H1 (cell line): ENCODE measurements around the gene FCAR.

Experiments used
- FOSL1 ChIP-seq: IDR thresholded peaks from 2 replicates; pipeline ENCODE4 v1.6.1; 2011; ENCODE audit warnings: mild to moderate bottlenecking, low read depth, low read length, moderate library complexity; ENCODE audit not compliant: insufficient read depth
- POLR2AphosphoS5 ChIP-seq: IDR thresholded peaks from 2 replicates; pipeline ENCODE4 v1.6.1; 2011; ENCODE audit warnings: low read depth, low read length
- RFX5 ChIP-seq: IDR thresholded peaks from 2 replicates; pipeline ENCODE4 v1.6.1; 2011; ENCODE audit warnings: low read depth, low read length, improper control_type of control experiment, borderline replicate concordance

DNA sequence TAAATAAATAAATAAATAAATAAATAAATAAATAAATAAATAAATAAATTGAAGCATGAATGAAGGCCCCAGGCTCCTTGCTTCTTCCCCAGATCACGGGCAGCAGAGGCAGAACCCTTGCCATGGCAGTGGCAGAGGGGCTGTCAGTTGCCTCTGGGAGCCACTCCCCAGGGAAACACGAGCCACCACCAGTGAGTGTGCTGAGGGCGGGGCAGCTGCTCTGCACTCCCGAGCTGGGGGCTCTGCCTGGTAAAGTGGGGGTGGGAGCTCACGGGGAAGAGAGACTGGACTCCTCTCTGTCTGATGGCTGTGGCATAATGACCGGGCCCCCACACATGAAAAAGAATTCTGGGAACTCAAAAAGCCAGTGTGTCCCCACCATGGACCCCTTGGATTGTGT lies 7.8 kb downstream of the FCAR start:
- no peak for TF ChIP-seq POLR2AphosphoS5
- TF ChIP-seq RFX5 = no peak
- TF ChIP-seq FOSL1 = no peak
